Activated T-helper 17 cell treated with anti-CD3 and anti-CD28 coated beads, Interleukin-2, amount 50 U/mL, for 72 hours (primary cell): Measurements from ENCODE around the gene CMTM4. TPM values are rescaled to one million over a fixed set of nuclear protein-coding genes. Genes with fewer than 3 reads are reported as not detected.
A peak's percentile ranks its signal among the peaks of the same experiment; 100 is the strongest.
"Not testable (repeated sequence)": the region's sequence is repeated elsewhere in the genome, so short reads cannot be mapped to it uniquely, and the experiment has no call there.

ENCODE experiments used
- ATAC-seq: fragments of 150-1000 bp; cut with Tn5 transposase; replicated peaks from 2 replicates; pipeline ENCODE4 v1.10.0; 2021; ENCODE audit warnings: mild to moderate bottlenecking, moderate library complexity
- H3K27ac Mint-ChIP-seq: one replicate; pipeline ENCODE4 v1.8.0; 2022; ENCODE audit warnings: mixed read lengths
- H3K27me3 Mint-ChIP-seq: one replicate; pipeline ENCODE4 v1.8.0; 2022; ENCODE audit warnings: mixed read lengths
- H3K36me3 Mint-ChIP-seq: one replicate; pipeline ENCODE4 v1.8.0; 2022; ENCODE audit warnings: low read depth, mild to moderate bottlenecking, mixed read lengths
- H3K4me1 Mint-ChIP-seq: one replicate; pipeline ENCODE4 v1.8.0; 2022; ENCODE audit warnings: mixed read lengths
- H3K4me3 Mint-ChIP-seq: one replicate; pipeline ENCODE4 v1.8.0; 2022; ENCODE audit warnings: mild to moderate bottlenecking, mixed read lengths
- H3K9me3 Mint-ChIP-seq: one replicate; pipeline ENCODE4 v1.8.0; 2022; ENCODE audit warnings: mixed read lengths
- total RNA-seq, 2 donors: library from RNA; stranded (reverse); gene quantifications; one replicate each; pipeline ENCODE4 v1.2.3, GENCODE V29; 2022

CMTM4 gene
- total RNA-seq, 2 donors from 2014 or later: 2.0 to 3.2 TPM

GRCh38 chr16:66578651-66579531 is 117.7 kb downstream of the CMTM4 start, which contains the start of gene CMTM2:
Gene CMTM2 (plus strand): TSS chr16:66579463. CDS start chr16:66579608, 145 bp downstream.
- Mint-ChIP-seq H3K9me3 (no peaks in the 10 kb centered on the region), H3K4me3 (peak within 1 kb of the TSS; percentile 57), H3K27ac (no peak within 1 kb of the TSS), H3K27me3 (peaks cover 28% of the 10 kb centered on the region), H3K36me3 (no peaks in the 10 kb centered on the region), H3K4me1 (no peaks in the 10 kb centered on the region)
- no peak for ATAC-seq

DNA sequence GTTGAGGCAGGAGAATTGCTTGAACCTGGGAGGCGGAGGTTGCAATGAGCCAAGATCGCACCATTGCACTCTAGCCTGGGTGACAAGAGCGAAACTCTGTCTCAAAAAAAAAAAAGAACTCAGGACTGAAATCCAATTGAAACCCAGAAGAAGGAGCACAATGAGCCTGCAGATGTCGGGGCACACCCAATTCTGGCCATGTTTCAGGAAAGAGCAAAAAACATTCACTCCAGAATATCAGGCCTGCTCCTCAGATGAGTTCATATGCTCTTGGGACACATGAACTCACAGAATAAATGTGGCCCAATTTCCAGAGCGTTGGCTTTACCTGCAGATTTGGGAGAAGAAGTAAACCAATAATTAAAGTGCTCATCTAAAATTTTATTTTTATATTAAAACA is 120.2 kb downstream of the CMTM4 start:
- no peaks in the 10 kb centered on the region for H3K4me1 Mint-ChIP-seq
- ATAC-seq: no peak
- H3K4me3 Mint-ChIP-seq: no peak overlapping the region
- H3K27ac Mint-ChIP-seq: no peak overlapping the region
- H3K27me3 Mint-ChIP-seq: peaks cover 28% of the 10 kb centered on the region
- peaks cover 3% of the 10 kb centered on the region for H3K36me3 Mint-ChIP-seq
- no peaks in the 10 kb centered on the region for H3K9me3 Mint-ChIP-seq

- H3K4me1 Mint-ChIP-seq: no peaks in the 10 kb centered on the region
- no peaks in the 10 kb centered on the region for H3K9me3 Mint-ChIP-seq
- H3K27ac Mint-ChIP-seq: no peak overlapping the region
- peaks cover 22% of the 10 kb centered on the region for H3K27me3 Mint-ChIP-seq
- peaks cover 9% of the 10 kb centered on the region for H3K36me3 Mint-ChIP-seq
- no peak for ATAC-seq
- H3K4me3 Mint-ChIP-seq: no peak overlapping the region
Measured at GRCh38 chr16:66575060-66575459, 121.5 kb downstream of the CMTM4 start.

GRCh38 chr16:66574531-66574930 is 122.0 kb downstream of the CMTM4 start:
- no peaks in the 10 kb centered on the region for H3K9me3 Mint-ChIP-seq
- H3K27ac Mint-ChIP-seq: no peak overlapping the region
- peaks cover 14% of the 10 kb centered on the region for H3K36me3 Mint-ChIP-seq
- H3K27me3 Mint-ChIP-seq: peaks cover 17% of the 10 kb centered on the region
- ATAC-seq: no peak
- no peak overlapping the region for H3K4me3 Mint-ChIP-seq
- H3K4me1 Mint-ChIP-seq: no peaks in the 10 kb centered on the region

- Mint-ChIP-seq H3K27ac (no peak overlapping the region), H3K9me3 (no peaks in the 10 kb centered on the region), H3K27me3 (peaks cover 15% of the 10 kb centered on the region), H3K4me1 (no peaks in the 10 kb centered on the region), H3K36me3 (peaks cover 19% of the 10 kb centered on the region), H3K4me3 (no peak overlapping the region)
- no peak for ATAC-seq
Measured at GRCh38 chr16:66574081-66574480, 122.5 kb downstream of the CMTM4 start.

DNA sequence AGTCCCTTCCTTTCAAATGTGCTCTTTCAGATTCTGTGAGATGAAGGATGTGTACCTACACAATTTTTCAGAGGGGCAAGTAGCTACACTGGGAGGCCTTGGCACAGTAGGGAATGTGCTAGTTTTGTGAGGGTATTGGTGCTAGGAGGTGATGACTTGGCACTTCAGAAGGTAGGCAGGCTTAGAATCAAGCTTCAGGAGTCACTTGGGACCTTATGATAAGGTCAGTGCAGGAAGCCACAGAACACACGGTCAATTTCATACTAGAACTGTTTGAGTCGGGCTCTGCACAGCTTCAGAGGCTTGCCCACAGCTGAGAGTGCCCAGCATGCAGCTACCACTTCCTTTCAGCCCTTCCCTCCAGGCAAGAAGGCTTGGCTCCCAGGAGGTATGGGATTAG is 124.2 kb downstream of the CMTM4 start:
- no peaks in the 10 kb centered on the region for H3K9me3 Mint-ChIP-seq
- no peak overlapping the region for H3K4me3 Mint-ChIP-seq
- H3K4me1 Mint-ChIP-seq: peaks cover 4% of the 10 kb centered on the region
- H3K27ac Mint-ChIP-seq: peak overlapping the region; percentile 56
- ATAC-seq: peak; percentile 21
- H3K36me3 Mint-ChIP-seq: peaks cover 27% of the 10 kb centered on the region
- peaks cover 2% of the 10 kb centered on the region for H3K27me3 Mint-ChIP-seq

GRCh38 chr16:66569827-66570405 is 126.6 kb downstream of the CMTM4 start:
- no peak overlapping the region for H3K4me3 Mint-ChIP-seq
- no peaks in the 10 kb centered on the region for H3K9me3 Mint-ChIP-seq
- H3K36me3 Mint-ChIP-seq: peaks cover 51% of the 10 kb centered on the region
- no peak for ATAC-seq
- no peaks in the 10 kb centered on the region for H3K27me3 Mint-ChIP-seq
- H3K27ac Mint-ChIP-seq: no peak overlapping the region
- H3K4me1 Mint-ChIP-seq: peaks cover 8% of the 10 kb centered on the region

DNA sequence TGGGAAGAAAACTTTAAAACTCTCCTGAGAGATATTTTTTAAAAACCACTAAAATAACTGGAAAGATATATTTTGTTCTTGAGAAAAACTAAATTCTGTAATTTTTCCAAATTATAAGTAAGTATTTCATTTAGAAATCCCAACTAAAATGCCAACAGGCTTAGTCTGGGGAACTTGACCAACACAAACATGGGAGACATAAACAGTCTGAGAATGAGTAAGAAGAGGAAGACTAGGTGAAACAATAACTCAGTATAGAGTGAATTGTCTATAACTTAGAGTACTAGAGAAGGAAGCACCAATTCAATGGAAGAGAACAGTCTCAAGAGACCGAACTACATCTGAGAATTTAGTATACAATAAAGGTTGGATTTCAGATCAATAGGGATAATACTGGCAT is 127.4 kb downstream of the CMTM4 start:
- peaks cover 8% of the 10 kb centered on the region for H3K4me1 Mint-ChIP-seq
- H3K27ac Mint-ChIP-seq: no peak overlapping the region
- H3K36me3 Mint-ChIP-seq: peaks cover 58% of the 10 kb centered on the region
- no peaks in the 10 kb centered on the region for H3K27me3 Mint-ChIP-seq
- no peaks in the 10 kb centered on the region for H3K9me3 Mint-ChIP-seq
- H3K4me3 Mint-ChIP-seq: no peak overlapping the region
- no peak for ATAC-seq

GRCh38 chr16:66568355-66568754 is 128.2 kb downstream of the CMTM4 start:
- Mint-ChIP-seq H3K27me3 (no peaks in the 10 kb centered on the region), H3K4me1 (peaks cover 13% of the 10 kb centered on the region), H3K36me3 (peaks cover 66% of the 10 kb centered on the region), H3K4me3 (no peak overlapping the region), H3K27ac (no peak overlapping the region), H3K9me3 (no peaks in the 10 kb centered on the region)
- ATAC-seq: no peak

DNA sequence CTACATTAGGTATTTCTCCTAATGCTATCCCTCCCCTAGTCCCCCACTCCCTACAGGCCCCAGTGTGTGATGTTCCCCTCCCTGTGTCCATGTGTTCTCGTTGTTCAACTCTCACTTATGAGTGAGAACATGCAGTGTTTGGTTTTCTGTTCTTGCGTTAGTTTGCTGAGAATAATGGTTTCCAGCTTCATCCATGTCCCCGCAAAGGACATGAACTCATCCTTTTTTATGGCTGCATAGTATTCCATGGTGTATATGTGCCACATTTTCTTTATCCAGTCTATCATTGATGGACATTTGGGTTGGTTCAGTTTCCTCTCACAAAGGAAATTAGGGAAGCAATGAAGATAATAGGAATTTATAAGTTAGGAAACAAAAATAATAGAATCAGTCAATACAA is 129.3 kb downstream of the CMTM4 start:
- H3K4me1 Mint-ChIP-seq: peaks cover 19% of the 10 kb centered on the region
- H3K36me3 Mint-ChIP-seq: peaks cover 77% of the 10 kb centered on the region
- H3K27ac Mint-ChIP-seq, H3K27me3 Mint-ChIP-seq, ATAC-seq, H3K9me3 Mint-ChIP-seq, H3K4me3 Mint-ChIP-seq: not testable (repeated sequence)

- H3K36me3 Mint-ChIP-seq: peaks cover 84% of the 10 kb centered on the region
- peak within 1 kb of the TSS; percentile 1 for H3K27ac Mint-ChIP-seq
- no peak for ATAC-seq
- H3K27me3 Mint-ChIP-seq: no peaks in the 10 kb centered on the region
- peaks cover 25% of the 10 kb centered on the region for H3K4me1 Mint-ChIP-seq
- no peaks in the 10 kb centered on the region for H3K9me3 Mint-ChIP-seq
- H3K4me3 Mint-ChIP-seq: no peak within 1 kb of the TSS
Measured at GRCh38 chr16:66566051-66566901, 130.3 kb downstream of the CMTM4 start, which contains the start of gene CMTM1. Gene CMTM1 (plus strand): TSS chr16:66566439. CDS start chr16:66566514, 75 bp downstream.

Other genes with a start within 250 kb of the CMTM4 start
- gene TK2, start 146.6 kb downstream of the CMTM4 start, total RNA-seq: 1 to 10 TPM; 5.7 to 6.6 TPM
- gene CKLF, start 144.2 kb downstream of the CMTM4 start, total RNA-seq: 100 to 1,000 TPM; 117 to 155 TPM
- gene CMTM1, start 130.3 kb downstream of the CMTM4 start, total RNA-seq: 10 to 100 TPM; 15.8 to 15.9 TPM
- gene CMTM2, start 117.3 kb downstream of the CMTM4 start, total RNA-seq: 1 to 10 TPM in 1 of 2 donors, under 1 TPM in 1; 0.78 to 1.3 TPM
- 10 to 100 TPM; 46.7 to 64.1 TPM for gene CMTM3, start 92.0 kb downstream of the CMTM4 start, total RNA-seq
- gene DYNC1LI2, start 54.9 kb upstream of the CMTM4 start, total RNA-seq: 10 to 100 TPM; 61.0 to 67.3 TPM
- under 1 TPM; 0.13 to 0.34 TPM for gene TERB1, start 104.8 kb upstream of the CMTM4 start, total RNA-seq
- gene NAE1, start 134.2 kb upstream of the CMTM4 start, total RNA-seq: 100 to 1,000 TPM in 1 of 2 donors, 10 to 100 TPM in 1; 86.7 to 110 TPM
- not detected for gene CA7, start 147.7 kb upstream of the CMTM4 start, total RNA-seq
- gene PDP2, start 183.8 kb upstream of the CMTM4 start, total RNA-seq: 10 to 100 TPM; 33.5 to 76.6 TPM
- gene CDH16, start 222.1 kb upstream of the CMTM4 start, total RNA-seq: not detected
- 1 to 10 TPM; 2.1 to 6.5 TPM for gene RRAD, start 228.8 kb upstream of the CMTM4 start, total RNA-seq
- gene CIAO2B, start 237.7 kb upstream of the CMTM4 start, total RNA-seq: 100 to 1,000 TPM; 153 to 167 TPM
- gene CES2, start 238.8 kb upstream of the CMTM4 start, total RNA-seq: 10 to 100 TPM; 31.2 to 31.5 TPM